Measurements from ENCODE around the gene PIGU. TPM values are rescaled to one million over a fixed set of nuclear protein-coding genes. Genes with fewer than 3 reads are reported as not detected.
A peak's percentile ranks its signal among the peaks of the same experiment; 100 is the strongest.

Gene PIGU
- total and polyA plus RNA-seq, 2 donors (not counting 1 experiment from before 2014, with no cell fraction given) = 12.0 to 19.3 TPM

DNA sequence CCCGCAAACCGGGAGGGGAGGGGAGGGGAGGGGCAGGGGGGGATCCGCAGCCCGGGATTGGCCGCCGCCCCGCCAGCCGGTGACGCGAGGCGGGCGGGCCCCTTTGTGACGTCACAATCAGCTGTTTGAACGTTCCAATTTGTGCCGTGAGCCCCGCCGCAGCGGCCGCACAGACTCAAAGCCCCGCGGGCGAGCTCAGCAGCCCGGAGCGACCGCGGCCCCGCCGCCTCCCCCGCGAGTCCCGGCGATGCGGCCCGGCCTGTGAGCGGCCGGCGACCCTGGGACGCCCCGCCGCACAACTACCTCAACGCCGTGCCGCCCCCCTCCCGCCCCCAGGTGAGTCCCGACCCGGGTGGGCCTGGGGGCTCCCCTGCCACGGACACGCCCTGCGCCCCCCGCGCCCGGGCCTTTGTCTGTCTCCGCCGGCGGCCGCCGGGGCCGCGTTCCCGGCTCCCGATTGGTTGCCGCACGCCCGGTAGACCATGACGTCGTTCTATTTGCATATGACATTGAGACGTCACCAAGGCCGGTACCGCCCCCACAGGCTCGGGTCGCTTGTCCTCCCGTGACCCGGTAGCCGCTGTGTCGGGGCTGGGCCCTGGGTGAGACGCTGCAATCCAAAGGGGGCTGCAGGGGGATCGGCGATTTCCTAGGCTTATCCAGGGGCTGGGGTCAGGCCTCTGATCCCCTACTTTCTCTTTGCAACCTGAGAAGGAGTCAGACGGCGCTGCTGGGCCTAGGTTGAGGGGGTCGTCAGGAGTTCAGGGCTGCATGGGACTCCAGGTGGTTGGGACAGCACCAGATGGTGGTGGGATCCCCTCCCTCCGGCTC lies 27.5 kb upstream of the PIGU start, which contains the start of gene TP53INP2:
TP53INP2 (plus strand) TSS at position 168 of the 831 bp plus-strand sequence. CDS start 4,396 bp downstream, outside the sequence.
- WGBS (ENCODE audit: insufficient coverage) = under 1% methylated on average over 77 of the region's 82 CpGs
- Histone ChIP-seq H3K27ac (ENCODE audit: low read length in 2 of 2) (peak within 1 kb of the TSS; percentile 52 to 95), H3K36me3 (replicated peaks in 1 of 2; ENCODE audit: control extremely low read depth in 1 of 2, control insufficient read depth in 1 of 2, extremely low read depth in 1 of 2, insufficient read depth in 2 of 2, low read length in 1 of 2) (no peaks in the 10 kb centered on the region), H3K9me3 (ENCODE audit: control extremely low read depth in 1 of 3, control insufficient read depth in 2 of 3, insufficient read depth in 1 of 3, low read length in 2 of 3) (no peaks in the 10 kb centered on the region), H3K4me3 (ENCODE audit: control extremely low read depth in 1 of 5, extremely low read depth in 1 of 5, insufficient read depth in 1 of 5, low read depth in 2 of 5, low read length in 4 of 5) (peak within 1 kb of the TSS; percentile 68 to 89 (median 81)), H3K4me1 (ENCODE audit: control insufficient read depth in 2 of 2, insufficient read depth in 2 of 2, low read length in 2 of 2) (peaks cover 18 to 26% of the 10 kb centered on the region in 2 donors), H2AFZ (ENCODE audit: insufficient read depth, low read depth, low read length, poor library complexity, severe bottlenecking) (peak within 1 kb of the TSS; percentile 84), H3K79me2 (ENCODE audit: control insufficient read depth, insufficient read depth, low read length) (no peaks in the 10 kb centered on the region), H4K20me1 (ENCODE audit: control insufficient read depth, insufficient read depth, low read length, poor library complexity, severe bottlenecking) (no peaks in the 10 kb centered on the region), H3K9ac (ENCODE audit: low read length) (peak within 1 kb of the TSS; percentile 91), H3K27me3 (replicated peaks in 1 of 4; ENCODE audit: control extremely low read depth in 1 of 4, control insufficient read depth in 3 of 4, insufficient read depth in 4 of 4, low read length in 3 of 4) (peaks cover 0 to 15% (median 0%) of the 10 kb centered on the region in 4 experiments), H3K4me2 (replicated peaks; ENCODE audit: low read depth, low read length, poor library complexity, severe bottlenecking) (peak within 1 kb of the TSS; percentile 99)
- ChIA-PET CTCF (interaction anchor here (0.9 to 3.0 kb wide), 9 partner anchors 7 to 406 kb away, joined by 3 to 13 read pairs (median 3); partner anchors contain the start of gene PIGU), POLR2A (interaction anchor here (0.6 to 2.3 kb wide), 2 partner anchors 27 to 738 kb away, joined by 4 to 10 read pairs; partner anchors contain the start of gene PIGU)
- DNase-seq (peak; percentile 95), ATAC-seq (ENCODE audit: low read depth) (peak; percentile 57)
- TF ChIP-seq, protein P1, sequence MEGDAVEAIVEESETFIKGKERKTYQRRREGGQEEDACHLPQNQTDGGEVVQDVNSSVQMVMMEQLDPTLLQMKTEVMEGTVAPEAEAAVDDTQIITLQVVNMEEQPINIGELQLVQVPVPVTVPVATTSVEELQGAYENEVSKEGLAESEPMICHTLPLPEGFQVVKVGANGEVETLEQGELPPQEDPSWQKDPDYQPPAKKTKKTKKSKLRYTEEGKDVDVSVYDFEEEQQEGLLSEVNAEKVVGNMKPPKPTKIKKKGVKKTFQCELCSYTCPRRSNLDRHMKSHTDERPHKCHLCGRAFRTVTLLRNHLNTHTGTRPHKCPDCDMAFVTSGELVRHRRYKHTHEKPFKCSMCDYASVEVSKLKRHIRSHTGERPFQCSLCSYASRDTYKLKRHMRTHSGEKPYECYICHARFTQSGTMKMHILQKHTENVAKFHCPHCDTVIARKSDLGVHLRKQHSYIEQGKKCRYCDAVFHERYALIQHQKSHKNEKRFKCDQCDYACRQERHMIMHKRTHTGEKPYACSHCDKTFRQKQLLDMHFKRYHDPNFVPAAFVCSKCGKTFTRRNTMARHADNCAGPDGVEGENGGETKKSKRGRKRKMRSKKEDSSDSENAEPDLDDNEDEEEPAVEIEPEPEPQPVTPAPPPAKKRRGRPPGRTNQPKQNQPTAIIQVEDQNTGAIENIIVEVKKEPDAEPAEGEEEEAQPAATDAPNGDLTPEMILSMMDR (IDR thresholded peaks at IDR 0.05) = no peak
- no peak for TF ChIP-seq EZH2 (IDR thresholded peaks at IDR 0.05; ENCODE audit: borderline replicate concordance, insufficient read depth, low read depth, low read length, poor library complexity, severe bottlenecking)
- Mint-ChIP-seq H3K4me3 (peak within 1 kb of the TSS; percentile 95), H3K4me1 (peaks cover 26% of the 10 kb centered on the region), H3K27me3 (peaks cover 9% of the 10 kb centered on the region), H3K9me3 (ENCODE audit: insufficient read depth) (no peaks in the 10 kb centered on the region), H3K27ac (peak within 1 kb of the TSS; percentile 93)
- intact Hi-C loops (cut with micrococcal nuclease) = loop anchor here (1.0 to 10.0 kb wide), 7 partner anchors 27 to 710 kb away; partner anchors contain the start of genes AHCY, EDEM2, MAP1LC3A and NCOA6
